Measurements from ENCODE around the gene PDCD2L. TPM values are rescaled to one million over a fixed set of nuclear protein-coding genes. Genes with fewer than 3 reads are reported as not detected.
"Not testable (repeated sequence)": the region's sequence is repeated elsewhere in the genome, so short reads cannot be mapped to it uniquely, and the experiment has no call there.

Gene PDCD2L
- total RNA-seq, 2 experiments from 2014 or later: 12.9 to 13.3 TPM

DNA sequence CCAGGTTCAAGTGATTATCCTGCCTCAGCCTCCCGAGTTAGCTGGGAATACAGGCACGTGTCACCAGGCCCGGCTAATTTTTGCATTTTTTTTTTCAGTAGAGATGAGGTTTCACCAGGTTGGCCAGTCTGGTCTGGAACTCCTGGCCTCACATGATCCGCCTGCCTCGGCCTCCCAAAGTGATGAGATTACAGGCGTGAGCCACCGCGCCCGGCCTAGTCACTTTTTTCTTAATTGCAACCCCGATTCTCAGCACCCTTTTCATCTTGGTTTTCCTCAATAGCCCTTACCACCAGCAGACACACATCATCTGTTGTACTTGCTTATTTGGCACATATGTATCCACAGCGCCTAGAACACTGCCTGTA lies 39.8 kb upstream of the PDCD2L start:
- POLR2A ChIA-PET: interaction anchor here (0.9 to 1.7 kb wide), 4 partner anchors 9 to 64 kb away, joined by 3 to 7 read pairs (median 5); partner anchors contain the start of gene UBA2
- Mint-ChIP-seq H3K27me3 (ENCODE audit: low read depth) (no peaks in the 10 kb centered on the region), H3K4me3 (peak overlapping the region; percentile 91)

DNA sequence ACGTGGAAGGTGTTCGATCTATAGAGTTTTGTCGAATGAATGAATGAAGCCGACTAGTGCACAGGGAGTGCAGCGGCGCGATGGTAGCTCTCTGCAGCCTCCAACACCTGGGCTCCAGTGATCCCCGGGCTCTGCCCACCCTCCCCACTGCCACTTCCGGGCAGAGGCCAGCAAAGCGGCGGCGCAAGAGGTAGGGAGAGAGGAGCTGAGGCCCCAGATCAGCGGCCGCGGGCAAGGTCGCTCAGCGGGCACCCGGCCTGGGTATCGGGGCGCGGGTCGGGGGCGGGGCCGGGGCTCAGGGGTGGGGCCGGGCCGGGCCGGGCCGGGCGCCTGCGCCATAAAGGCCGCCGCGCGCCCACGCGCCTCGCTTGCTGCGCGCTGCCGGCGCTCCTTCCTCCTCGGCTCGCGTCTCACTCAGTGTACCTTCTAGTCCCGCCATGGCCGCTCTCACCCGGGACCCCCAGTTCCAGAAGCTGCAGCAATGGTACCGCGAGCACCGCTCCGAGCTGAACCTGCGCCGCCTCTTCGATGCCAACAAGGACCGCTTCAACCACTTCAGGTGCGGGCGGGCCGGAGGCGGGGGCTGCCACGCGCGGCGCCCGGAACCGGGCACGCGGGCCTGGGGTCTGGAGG lies 39.3 kb upstream of the PDCD2L start, which contains the start of gene GPI:
GPI (plus strand) TSS at position 367 of the 633 bp plus-strand sequence; CDS start at position 438, 71 bp downstream.
- peak within 1 kb of the TSS; percentile 91 for H3K4me3 Mint-ChIP-seq
- ChIA-PET POLR2A (interaction anchor here (0.9 to 2.1 kb wide), 6 partner anchors 8 to 63 kb away, joined by 3 to 7 read pairs (median 6); partner anchors contain the start of gene UBA2), CTCF (interaction anchor here (1.3 to 3.3 kb wide), 3 partner anchors 14 to 66 kb away, joined by 4 to 13 read pairs (median 6); no protein-coding TSS in a partner anchor)
- ATAC-seq (peak; percentile 92), DNase-seq (peak; percentile 71)
- H3K9me3 Mint-ChIP-seq (ENCODE audit: insufficient read depth): no peaks in the 10 kb centered on the region
- H3K4me1 Mint-ChIP-seq (ENCODE audit: low read depth): peaks cover 62% of the 10 kb centered on the region
- H3K36me3 Mint-ChIP-seq (ENCODE audit: low read depth): peaks cover 44% of the 10 kb centered on the region
- peak within 1 kb of the TSS; percentile 91 for H3K27ac Mint-ChIP-seq
- H3K27me3 Mint-ChIP-seq (ENCODE audit: low read depth): no peaks in the 10 kb centered on the region

More for the DNA sequence above, 39.8 kb upstream of the PDCD2L start:
- peak overlapping the region; percentile 91 for H3K27ac Mint-ChIP-seq
- DNase-seq: no peak
- CTCF ChIA-PET: interaction anchor here (1.3 to 3.3 kb wide), 2 partner anchors 18 to 66 kb away, joined by 4 to 13 read pairs; no protein-coding TSS in a partner anchor
- H3K4me1 Mint-ChIP-seq (ENCODE audit: low read depth): peaks cover 63% of the 10 kb centered on the region
- no peak for ATAC-seq
- no peaks in the 10 kb centered on the region for H3K9me3 Mint-ChIP-seq (ENCODE audit: insufficient read depth)
- H3K36me3 Mint-ChIP-seq (ENCODE audit: low read depth): peaks cover 40% of the 10 kb centered on the region

DNA sequence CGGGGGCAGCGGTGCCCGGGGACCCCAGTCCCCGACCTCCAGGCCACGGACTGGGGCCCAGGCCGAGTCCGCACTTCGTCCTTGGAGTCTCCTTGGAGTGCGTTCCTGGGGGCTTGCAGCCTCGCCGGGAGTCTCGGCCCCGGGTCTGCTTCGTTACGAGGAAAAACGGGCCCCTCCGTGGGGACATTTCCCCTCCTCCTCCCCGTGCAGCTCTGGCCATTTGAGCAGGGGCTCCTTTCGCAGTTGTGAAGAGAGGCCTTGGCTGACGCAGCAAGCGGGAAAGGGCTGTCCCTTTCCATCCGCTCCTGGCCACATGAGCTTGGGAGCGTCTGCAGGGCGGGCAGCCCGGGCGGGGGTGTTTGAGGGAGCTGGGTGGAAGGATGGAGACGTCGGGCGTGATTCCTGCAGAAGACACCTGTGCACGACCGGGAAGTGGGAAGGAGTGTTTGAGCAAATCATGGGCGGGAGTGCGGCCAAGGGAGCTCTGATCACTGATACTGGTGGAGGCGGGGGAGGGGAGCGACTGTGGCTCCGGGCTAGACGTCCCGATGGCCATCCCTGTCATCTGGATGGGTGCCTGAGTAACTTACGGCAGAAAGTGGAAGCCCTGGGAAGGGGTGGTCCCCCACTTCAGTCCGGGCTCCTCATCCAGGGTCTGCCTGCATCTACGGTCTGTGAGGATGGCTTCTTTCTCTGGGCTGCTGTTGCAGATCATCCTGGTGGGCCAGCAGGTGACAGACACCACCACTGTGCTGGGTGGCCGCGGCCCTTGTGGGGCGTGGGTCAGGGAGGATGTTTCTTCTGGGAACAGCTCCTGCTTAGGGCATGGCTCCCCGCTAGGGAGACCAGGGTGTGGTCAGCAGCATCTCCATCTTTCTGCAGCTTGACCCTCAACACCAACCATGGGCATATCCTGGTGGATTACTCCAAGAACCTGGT lies 38.5 kb upstream of the PDCD2L start:
- H3K27me3 Mint-ChIP-seq (ENCODE audit: low read depth): no peaks in the 10 kb centered on the region
- ChIA-PET CTCF (interaction anchor here (1.3 to 3.3 kb wide), 3 partner anchors 14 to 65 kb away, joined by 4 to 13 read pairs (median 6); no protein-coding TSS in a partner anchor), POLR2A (interaction anchor here (1.0 to 2.1 kb wide), 6 partner anchors 8 to 63 kb away, joined by 4 to 7 read pairs (median 6); partner anchors contain the start of gene UBA2)
- peak; percentile 14 for ATAC-seq
- H3K9me3 Mint-ChIP-seq (ENCODE audit: insufficient read depth): no peaks in the 10 kb centered on the region
- DNase-seq: no peak
- H3K36me3 Mint-ChIP-seq (ENCODE audit: low read depth): peaks cover 52% of the 10 kb centered on the region
- H3K4me1 Mint-ChIP-seq (ENCODE audit: low read depth): peaks cover 63% of the 10 kb centered on the region
- peak overlapping the region; percentile 81 for H3K27ac Mint-ChIP-seq
- H3K4me3 Mint-ChIP-seq: peak overlapping the region; percentile 91

DNA sequence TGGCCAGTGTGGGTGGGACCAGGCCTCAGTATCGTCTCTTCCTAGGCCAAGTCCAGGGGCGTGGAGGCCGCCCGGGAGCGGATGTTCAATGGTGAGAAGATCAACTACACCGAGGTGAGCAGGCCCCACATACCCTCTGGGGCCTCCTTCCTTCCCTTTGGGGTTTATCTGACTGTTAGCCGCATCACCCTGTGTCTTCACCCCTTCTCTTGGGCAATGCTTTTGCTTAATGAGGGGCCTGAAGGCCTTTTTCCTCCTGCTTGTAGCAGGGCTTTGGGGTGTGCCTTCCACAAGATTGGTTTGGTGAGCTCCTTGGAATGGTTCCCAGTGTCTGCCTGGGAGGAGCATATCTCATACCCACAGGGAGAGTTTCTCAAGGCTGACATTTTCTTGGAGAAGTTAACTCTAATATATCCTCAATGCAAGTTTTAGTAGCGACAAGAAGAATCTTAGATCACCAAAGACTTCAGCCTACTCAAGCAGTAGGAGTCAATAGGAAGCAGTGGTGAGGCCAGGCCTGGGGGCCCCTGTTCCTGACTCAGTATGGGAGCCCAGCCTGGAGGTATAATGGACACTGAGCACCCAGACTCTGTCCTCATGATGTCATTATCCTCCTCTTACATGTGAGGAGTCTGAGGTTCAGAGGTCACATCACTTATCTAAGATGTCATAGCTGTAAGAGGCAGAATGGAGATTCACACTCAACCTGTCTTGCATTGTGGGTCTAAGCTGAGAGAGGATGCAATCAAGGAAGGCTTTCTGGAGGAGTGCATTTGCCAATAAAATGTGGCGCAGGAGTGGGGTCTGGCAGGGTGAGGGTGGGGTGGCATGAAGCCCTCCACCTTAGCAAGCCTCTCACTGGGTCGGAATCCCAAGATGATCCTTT lies 37.2 kb upstream of the PDCD2L start:
- CTCF ChIA-PET: interaction anchor here (0.6 to 1.6 kb wide), 2 partner anchors 16 to 21 kb away, joined by 3 to 6 read pairs; no protein-coding TSS in a partner anchor
- POLR2A ChIA-PET: interaction anchor here (1.0 to 2.1 kb wide), 2 partner anchors 19 to 61 kb away, joined by 4 to 7 read pairs; partner anchors contain the start of gene UBA2
- DNase-seq: no peak
- no peaks in the 10 kb centered on the region for H3K9me3 Mint-ChIP-seq (ENCODE audit: insufficient read depth)
- H3K27ac Mint-ChIP-seq: peak overlapping the region; percentile 81
- H3K4me3 Mint-ChIP-seq: peak overlapping the region; percentile 91
- H3K4me1 Mint-ChIP-seq (ENCODE audit: low read depth): peaks cover 70% of the 10 kb centered on the region
- no peak for ATAC-seq
- no peaks in the 10 kb centered on the region for H3K27me3 Mint-ChIP-seq (ENCODE audit: low read depth)
- peaks cover 63% of the 10 kb centered on the region for H3K36me3 Mint-ChIP-seq (ENCODE audit: low read depth)

DNA sequence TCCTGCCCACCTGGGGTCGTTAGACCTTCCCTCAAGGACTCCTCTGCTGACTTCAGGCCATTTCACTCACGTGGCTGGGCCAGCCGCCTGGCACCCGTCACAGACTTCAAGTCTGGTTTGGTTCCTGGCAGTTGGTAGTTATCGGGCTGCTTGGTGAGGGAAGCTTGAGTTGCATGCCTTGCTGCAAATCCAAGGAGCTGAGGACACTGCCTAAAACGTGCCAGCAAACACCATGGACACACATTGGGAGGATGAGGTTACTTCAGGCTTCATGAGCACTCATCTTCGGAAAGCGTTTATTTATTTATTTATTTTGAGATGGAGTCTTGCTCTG lies 36.6 kb upstream of the PDCD2L start:
- Mint-ChIP-seq H3K4me1 (ENCODE audit: low read depth) (peaks cover 65% of the 10 kb centered on the region), H3K27ac (peak overlapping the region; percentile 52), H3K27me3 (ENCODE audit: low read depth) (no peaks in the 10 kb centered on the region), H3K4me3 (peak overlapping the region; percentile 91), H3K9me3 (ENCODE audit: insufficient read depth) (no peaks in the 10 kb centered on the region), H3K36me3 (ENCODE audit: low read depth) (peaks cover 67% of the 10 kb centered on the region)
- CTCF ChIA-PET: interaction anchor here (0.6 kb wide), 2 partner anchors 21 to 31 kb away, joined by 3 read pairs; no protein-coding TSS in a partner anchor
- POLR2A ChIA-PET: no interaction called here
- ATAC-seq (no peak), DNase-seq (no peak)

DNA sequence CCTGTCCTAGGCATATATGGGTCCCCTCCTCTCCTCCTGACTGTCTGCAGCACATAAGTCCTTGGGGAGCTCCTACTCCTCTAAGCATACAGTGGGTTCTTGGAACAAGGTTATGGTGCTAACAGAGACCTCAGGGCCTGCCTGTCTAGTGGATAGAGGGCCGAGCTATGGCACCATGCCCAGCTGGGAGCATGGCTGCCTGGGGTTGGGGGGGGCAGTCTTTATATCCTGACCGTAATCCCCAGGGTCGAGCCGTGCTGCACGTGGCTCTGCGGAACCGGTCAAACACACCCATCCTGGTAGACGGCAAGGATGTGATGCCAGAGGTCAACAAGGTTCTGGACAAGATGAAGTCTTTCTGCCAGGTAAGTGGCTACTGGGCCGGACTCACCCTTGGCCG lies 35.9 kb upstream of the PDCD2L start:
- peaks cover 59% of the 10 kb centered on the region for H3K4me1 Mint-ChIP-seq (ENCODE audit: low read depth)
- CTCF ChIA-PET: interaction anchor here (0.6 to 0.9 kb wide), 2 partner anchors 18 to 32 kb away, joined by 3 read pairs; no protein-coding TSS in a partner anchor
- ATAC-seq (no peak), DNase-seq (no peak)
- no peaks in the 10 kb centered on the region for H3K9me3 Mint-ChIP-seq (ENCODE audit: insufficient read depth)
- peak overlapping the region; percentile 70 for H3K27ac Mint-ChIP-seq
- H3K4me3 Mint-ChIP-seq: peak overlapping the region; percentile 52
- peaks cover 68% of the 10 kb centered on the region for H3K36me3 Mint-ChIP-seq (ENCODE audit: low read depth)
- no peaks in the 10 kb centered on the region for H3K27me3 Mint-ChIP-seq (ENCODE audit: low read depth)
- POLR2A ChIA-PET: interaction anchor here (0.7 kb wide), 1 partner anchor 9 kb away, joined by 4 read pairs; no protein-coding TSS in a partner anchor

DNA sequence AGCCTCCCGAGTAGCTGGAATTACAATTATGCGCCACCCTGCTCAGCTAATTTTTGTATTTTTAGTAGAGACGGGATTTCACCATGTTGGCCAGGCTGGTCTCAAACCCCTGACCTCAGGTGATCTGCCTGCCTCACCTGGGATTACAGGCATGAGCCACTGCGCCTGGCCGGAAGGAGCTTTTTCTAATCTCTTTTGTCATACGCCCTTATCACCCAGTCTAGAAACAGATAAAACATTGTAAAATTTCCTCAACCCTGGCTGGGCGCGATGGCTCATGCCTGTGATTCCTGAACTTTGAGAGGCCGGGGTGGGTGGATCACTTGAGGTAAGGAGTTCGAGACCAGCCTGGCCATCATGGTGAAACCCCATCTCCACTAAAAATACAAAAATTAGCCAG lies 35.0 kb upstream of the PDCD2L start:
- H3K4me3 Mint-ChIP-seq; ATAC-seq; DNase-seq; H3K9me3 Mint-ChIP-seq (ENCODE audit: insufficient read depth); H3K27me3 Mint-ChIP-seq (ENCODE audit: low read depth): not testable (repeated sequence)
- ChIA-PET POLR2A (interaction anchor here (0.7 to 1.3 kb wide), 2 partner anchors 10 to 15 kb away, joined by 4 read pairs; no protein-coding TSS in a partner anchor), CTCF (interaction anchor here (0.9 kb wide), 1 partner anchor 19 kb away, joined by 3 read pairs; no protein-coding TSS in a partner anchor)
- Mint-ChIP-seq H3K4me1 (ENCODE audit: low read depth) (peaks cover 62% of the 10 kb centered on the region), H3K36me3 (ENCODE audit: low read depth) (peaks cover 73% of the 10 kb centered on the region), H3K27ac (peak overlapping the region; percentile 61)

DNA sequence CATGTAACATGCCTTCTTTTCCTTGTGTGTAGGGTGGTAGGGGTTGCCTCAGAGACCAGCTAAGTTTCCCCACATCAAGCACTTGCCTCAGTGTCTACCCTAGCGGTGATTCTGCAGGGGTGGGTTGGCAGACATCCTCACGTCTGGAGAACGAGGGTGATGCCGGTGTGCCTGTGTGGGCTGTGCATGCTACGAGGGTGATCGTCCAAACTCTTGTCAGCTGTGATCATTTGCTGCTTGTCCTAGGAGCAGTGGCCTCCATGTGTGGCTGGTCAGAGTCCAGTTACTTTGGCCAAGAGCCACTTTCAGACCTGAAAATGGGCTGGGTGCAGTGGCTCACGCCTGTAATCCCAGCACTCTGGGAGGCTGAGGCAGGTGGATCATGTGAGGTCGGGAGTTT lies 34.1 kb upstream of the PDCD2L start:
- Mint-ChIP-seq H3K27ac (no peak overlapping the region), H3K27me3 (ENCODE audit: low read depth) (no peaks in the 10 kb centered on the region), H3K4me3 (no peak overlapping the region), H3K9me3 (ENCODE audit: insufficient read depth) (no peaks in the 10 kb centered on the region), H3K4me1 (ENCODE audit: low read depth) (peaks cover 58% of the 10 kb centered on the region), H3K36me3 (ENCODE audit: low read depth) (peaks cover 80% of the 10 kb centered on the region)
- DNase-seq (no peak), ATAC-seq (no peak)
- CTCF ChIA-PET: interaction anchor here (1.5 kb wide), 1 partner anchor 24 kb away, joined by 4 read pairs; no protein-coding TSS in a partner anchor
- POLR2A ChIA-PET: interaction anchor here (1.3 kb wide), 1 partner anchor 14 kb away, joined by 4 read pairs; no protein-coding TSS in a partner anchor

DNA sequence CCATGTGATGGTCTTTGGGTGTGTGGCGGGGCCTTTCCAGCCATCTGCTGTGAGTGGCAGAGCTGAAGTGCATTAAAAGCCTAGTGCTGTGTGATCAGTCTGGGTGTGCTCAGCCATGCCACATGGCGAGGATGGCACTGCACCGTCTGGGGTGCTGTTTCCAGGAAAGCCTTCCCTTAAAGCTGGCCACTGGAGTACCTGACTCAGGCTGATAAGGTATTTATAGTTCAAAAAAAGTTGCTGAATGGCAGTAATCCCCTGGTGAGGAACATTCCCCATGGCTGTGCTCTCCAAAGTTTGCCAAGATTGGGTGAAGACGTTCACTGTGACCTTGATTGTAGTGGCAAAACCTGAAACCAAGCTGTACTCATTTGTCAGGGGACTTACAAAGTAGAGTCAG lies 33.2 kb upstream of the PDCD2L start:
- DNase-seq: no peak
- peaks cover 59% of the 10 kb centered on the region for H3K4me1 Mint-ChIP-seq (ENCODE audit: low read depth)
- no peak for ATAC-seq
- H3K27ac Mint-ChIP-seq: no peak overlapping the region
- H3K36me3 Mint-ChIP-seq (ENCODE audit: low read depth): peaks cover 82% of the 10 kb centered on the region
- H3K9me3 Mint-ChIP-seq (ENCODE audit: insufficient read depth): no peaks in the 10 kb centered on the region
- H3K4me3 Mint-ChIP-seq: no peak overlapping the region
- ChIA-PET POLR2A (no interaction called here), CTCF (interaction anchor here (1.5 kb wide), 1 partner anchor 25 kb away, joined by 4 read pairs; no protein-coding TSS in a partner anchor)
- H3K27me3 Mint-ChIP-seq (ENCODE audit: low read depth): no peaks in the 10 kb centered on the region

DNA sequence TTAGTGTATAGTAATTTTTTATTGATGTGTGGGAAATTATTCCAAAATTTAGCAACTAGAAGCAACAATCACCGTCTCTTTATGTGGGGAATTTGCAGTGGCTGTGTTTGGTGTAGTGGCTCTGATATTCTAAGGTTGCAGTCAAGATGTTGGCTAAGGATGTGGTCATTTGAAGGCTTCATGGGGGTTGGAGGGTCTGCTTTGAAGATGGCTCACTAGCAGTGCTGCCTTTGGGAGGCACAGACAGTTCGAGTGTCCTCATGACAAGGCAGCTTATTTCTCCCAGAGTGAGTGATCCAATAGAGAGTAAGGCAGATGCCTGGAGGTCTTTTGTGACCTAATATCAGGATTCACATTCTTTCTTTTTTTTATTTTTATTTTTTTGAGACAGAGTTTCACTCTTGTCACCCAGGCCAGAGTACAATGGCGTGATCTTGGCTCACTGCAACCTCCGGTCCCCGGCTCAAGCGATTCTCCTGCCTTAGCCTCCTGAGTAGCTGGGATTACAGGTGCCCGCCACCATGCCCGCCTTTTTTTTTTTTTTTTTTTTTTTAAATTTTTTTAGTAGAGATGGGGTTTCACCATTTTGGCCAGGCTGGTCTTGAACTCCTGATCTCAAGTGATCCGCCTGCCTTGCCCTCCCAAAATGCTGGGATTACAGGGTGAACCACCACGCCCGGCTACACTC lies 30.5 kb upstream of the PDCD2L start:
- ChIA-PET CTCF (no interaction called here), POLR2A (interaction anchor here (1.0 kb wide), 1 partner anchor 9 kb away, joined by 5 read pairs; the partner anchor contains the start of gene GPI)
- H3K4me3 Mint-ChIP-seq: no peak overlapping the region
- DNase-seq (no peak), ATAC-seq (peak; percentile 59)
- no peaks in the 10 kb centered on the region for H3K27me3 Mint-ChIP-seq (ENCODE audit: low read depth)
- H3K27ac Mint-ChIP-seq: peak overlapping the region; percentile 78
- H3K9me3 Mint-ChIP-seq (ENCODE audit: insufficient read depth): no peaks in the 10 kb centered on the region
- H3K4me1 Mint-ChIP-seq (ENCODE audit: low read depth): peaks cover 34% of the 10 kb centered on the region
- H3K36me3 Mint-ChIP-seq (ENCODE audit: low read depth): peaks cover 66% of the 10 kb centered on the region
